Ishikawa (cell line): ENCODE data around the gene APOL3.

Source experiments
- CEBPB ChIP-seq: IDR thresholded peaks from 2 replicates; pipeline ENCODE4 v1.6.1; 2012
- CREB1 ChIP-seq: IDR thresholded peaks from 2 replicates; pipeline ENCODE4 v1.6.1; 2012; ENCODE audit warnings: low read depth
- EGR1 ChIP-seq: IDR thresholded peaks from 2 replicates; pipeline ENCODE4 v1.6.1; 2012
- EP300 ChIP-seq: IDR thresholded peaks from 2 replicates; pipeline ENCODE4 v1.6.1; 2012; ENCODE audit warnings: borderline replicate concordance
- FOXM1 ChIP-seq: IDR thresholded peaks from 2 replicates; pipeline ENCODE4 v1.6.1; 2012; ENCODE audit warnings: low read depth, borderline replicate concordance
- NFIC ChIP-seq: IDR thresholded peaks from 2 replicates; pipeline ENCODE4 v1.6.1; 2012
- RAD21 ChIP-seq: IDR thresholded peaks from 2 replicates; pipeline ENCODE4 v1.6.1; 2012; ENCODE audit warnings: low read depth
- REST ChIP-seq: IDR thresholded peaks from 2 replicates; pipeline ENCODE4 v1.6.1; 2012; ENCODE audit warnings: low read depth, mild to moderate bottlenecking
- TAF1 ChIP-seq: IDR thresholded peaks from 2 replicates; pipeline ENCODE4 v1.6.1; 2012; ENCODE audit warnings: low read depth, mild to moderate bottlenecking
- TCF12 ChIP-seq: IDR thresholded peaks from 2 replicates; pipeline ENCODE4 v1.6.1; 2012; ENCODE audit warnings: low read depth
- TEAD4 ChIP-seq: IDR thresholded peaks from 2 replicates; pipeline ENCODE4 v1.6.1; 2012
- YY1 ChIP-seq: IDR thresholded peaks from 2 replicates; pipeline ENCODE4 v1.6.1; 2012; ENCODE audit warnings: low read depth
- TF ChIP-seq, protein P1 (sequence below): IDR thresholded peaks from 2 replicates; pipeline ENCODE4 v1.6.1; 2012
- TF ChIP-seq, protein P2 (sequence below): IDR thresholded peaks from 2 replicates; pipeline ENCODE4 v1.6.1; 2012

DNA sequence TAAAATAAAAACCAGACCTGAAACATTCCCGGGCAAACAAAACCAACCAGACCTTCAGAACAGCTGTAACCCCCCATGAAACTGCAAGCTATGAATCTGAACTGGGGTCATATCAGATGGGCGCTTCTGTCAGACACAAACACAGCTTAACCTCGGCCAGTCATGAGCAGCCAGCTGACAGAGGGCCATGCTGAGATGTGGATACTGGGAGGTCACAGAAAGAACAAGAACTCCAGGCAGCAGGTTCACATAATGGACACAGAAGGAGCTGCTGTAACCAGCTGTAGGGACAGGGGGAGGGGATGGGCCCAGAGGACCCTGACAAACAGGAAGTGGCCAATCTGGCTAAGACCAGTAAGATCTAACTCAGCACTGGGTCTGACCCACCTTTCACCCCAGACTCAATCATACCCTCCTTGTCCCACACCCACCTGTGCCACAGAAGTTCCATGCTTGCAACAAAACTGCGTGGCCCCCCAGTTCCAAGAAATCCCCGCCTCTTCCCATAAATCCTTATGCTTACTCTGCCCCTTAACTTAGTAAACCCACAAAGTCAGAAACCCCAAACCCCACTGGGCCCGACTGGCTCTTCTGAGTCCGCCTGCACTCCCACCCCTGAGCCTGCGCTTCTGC is 37.1 kb upstream of the APOL3 start:
- TF ChIP-seq FOXM1: no peak
- TF ChIP-seq YY1: no peak
- no peak for TF ChIP-seq CREB1
- TF ChIP-seq TAF1: no peak
- TF ChIP-seq, protein P1, sequence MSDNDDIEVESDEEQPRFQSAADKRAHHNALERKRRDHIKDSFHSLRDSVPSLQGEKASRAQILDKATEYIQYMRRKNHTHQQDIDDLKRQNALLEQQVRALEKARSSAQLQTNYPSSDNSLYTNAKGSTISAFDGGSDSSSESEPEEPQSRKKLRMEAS: no peak
- TF ChIP-seq RAD21: no peak
- no peak for TF ChIP-seq EP300
- TF ChIP-seq TCF12: no peak
- no peak for TF ChIP-seq REST
- TF ChIP-seq EGR1: no peak
- TF ChIP-seq CEBPB: no peak
- TF ChIP-seq TEAD4: no peak
- TF ChIP-seq, protein P2, sequence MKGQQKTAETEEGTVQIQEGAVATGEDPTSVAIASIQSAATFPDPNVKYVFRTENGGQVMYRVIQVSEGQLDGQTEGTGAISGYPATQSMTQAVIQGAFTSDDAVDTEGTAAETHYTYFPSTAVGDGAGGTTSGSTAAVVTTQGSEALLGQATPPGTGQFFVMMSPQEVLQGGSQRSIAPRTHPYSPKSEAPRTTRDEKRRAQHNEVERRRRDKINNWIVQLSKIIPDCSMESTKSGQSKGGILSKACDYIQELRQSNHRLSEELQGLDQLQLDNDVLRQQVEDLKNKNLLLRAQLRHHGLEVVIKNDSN: no peak
- TF ChIP-seq NFIC: no peak
